ENCODE measurements around the gene FAM83B. TPM values are rescaled to one million over a fixed set of nuclear protein-coding genes. Genes with fewer than 3 reads are reported as not detected.
"Not testable (repeated sequence)": the region's sequence is repeated elsewhere in the genome, so short reads cannot be mapped to it uniquely, and the experiment has no call there.

FAM83B gene
- total RNA-seq, 1 donor from 2014 or later = not detected

GRCh38 chr6:54878718-54879117 lies 32.1 kb downstream of the FAM83B start:
- Mint-ChIP-seq H3K27ac (ENCODE audit: unreplicated experiment) (no peak overlapping the region), H3K4me3 (ENCODE audit: unreplicated experiment) (no peak overlapping the region), H3K9me3 (ENCODE audit: low read depth) (no peaks in the 10 kb centered on the region), H3K27me3 (ENCODE audit: low read depth) (peaks cover 5% of the 10 kb centered on the region), H3K4me1 (ENCODE audit: low read depth) (no peaks in the 10 kb centered on the region), H3K36me3 (ENCODE audit: low read depth) (no peaks in the 10 kb centered on the region)
- DNase-seq (ENCODE audit: low spot score) = no peak
- TF ChIP-seq CTCF (IDR thresholded peaks at IDR 0.05) = peak; percentile 12

DNA sequence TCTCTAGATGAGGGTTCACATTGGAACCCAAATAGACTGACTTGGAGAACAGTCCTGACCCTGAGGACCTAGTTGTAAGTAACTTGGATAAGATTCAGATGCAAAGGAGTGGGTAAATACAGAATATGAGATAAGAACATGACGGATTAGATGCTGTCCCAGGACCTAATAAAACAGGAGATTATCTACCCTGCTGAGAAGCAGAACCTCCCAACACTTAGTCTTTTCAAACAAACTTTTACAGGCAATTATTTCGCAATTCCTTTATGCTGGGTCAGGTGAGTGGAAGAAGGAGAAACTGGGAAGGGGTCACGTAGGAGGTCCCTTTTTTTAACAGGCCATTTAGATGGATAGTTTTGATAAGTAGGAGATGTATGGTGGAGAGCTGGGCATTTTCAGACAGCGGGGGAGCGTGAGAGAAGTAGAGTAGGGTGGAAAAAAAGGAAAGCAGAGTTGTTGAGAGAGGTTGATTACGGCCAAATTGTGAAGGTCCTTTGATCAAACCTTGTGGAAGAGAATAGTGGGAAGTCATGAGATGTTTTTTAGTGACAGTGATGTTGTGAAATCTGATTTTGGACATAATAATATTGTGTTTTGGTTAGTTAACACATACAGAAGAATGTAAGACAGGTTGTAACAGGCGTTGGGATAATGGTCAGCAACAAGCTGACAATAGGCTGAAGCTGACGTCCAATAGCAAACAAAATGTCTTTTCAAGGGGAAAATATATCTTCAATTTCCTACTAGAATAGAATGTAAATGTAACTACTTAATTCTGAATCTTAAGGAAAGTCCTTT lies 32.8 kb downstream of the FAM83B start:
- H3K4me3 Mint-ChIP-seq (ENCODE audit: unreplicated experiment) = no peak overlapping the region
- peaks cover 5% of the 10 kb centered on the region for H3K27me3 Mint-ChIP-seq (ENCODE audit: low read depth)
- no peak overlapping the region for H3K27ac Mint-ChIP-seq (ENCODE audit: unreplicated experiment)
- no peaks in the 10 kb centered on the region for H3K36me3 Mint-ChIP-seq (ENCODE audit: low read depth)
- DNase-seq (ENCODE audit: low spot score) = no peak
- no peak for TF ChIP-seq CTCF (IDR thresholded peaks at IDR 0.05)
- H3K4me1 Mint-ChIP-seq (ENCODE audit: low read depth) = no peaks in the 10 kb centered on the region
- H3K9me3 Mint-ChIP-seq (ENCODE audit: low read depth) = no peaks in the 10 kb centered on the region

DNA sequence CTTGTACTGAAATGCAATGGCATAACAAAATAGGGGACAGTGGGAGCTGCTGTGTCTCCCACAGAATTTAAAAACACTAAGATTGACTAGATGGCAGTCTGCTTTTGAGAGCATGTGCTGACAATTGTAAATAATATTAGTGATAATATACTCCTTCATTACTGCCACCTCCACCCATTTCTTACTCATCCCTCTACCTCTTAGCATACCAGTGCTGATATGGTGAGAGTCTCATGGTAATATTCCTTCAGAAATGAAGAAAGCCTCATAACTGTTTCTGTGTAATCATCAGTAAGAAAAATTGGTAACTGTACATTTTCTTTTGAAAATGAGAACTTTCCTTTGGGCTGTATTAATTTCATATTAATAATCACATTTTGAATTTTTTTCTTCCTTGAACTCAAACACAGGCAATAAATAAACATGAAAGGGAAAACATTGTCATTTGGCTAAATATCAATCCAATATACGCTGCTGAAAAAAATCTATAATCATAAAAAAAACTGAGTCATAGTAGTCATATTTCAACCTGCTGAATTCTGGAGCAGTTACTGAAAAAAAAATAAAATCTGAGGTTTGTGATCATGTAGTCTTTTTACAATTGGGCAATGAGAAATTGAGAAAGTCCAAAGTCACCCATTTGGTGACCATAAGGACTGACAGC lies 34.6 kb downstream of the FAM83B start:
- no peak overlapping the region for H3K27ac Mint-ChIP-seq (ENCODE audit: unreplicated experiment)
- no peak for DNase-seq (ENCODE audit: low spot score)
- H3K27me3 Mint-ChIP-seq (ENCODE audit: low read depth) = no peaks in the 10 kb centered on the region
- no peaks in the 10 kb centered on the region for H3K4me1 Mint-ChIP-seq (ENCODE audit: low read depth)
- H3K9me3 Mint-ChIP-seq (ENCODE audit: low read depth) = no peaks in the 10 kb centered on the region
- no peak overlapping the region for H3K4me3 Mint-ChIP-seq (ENCODE audit: unreplicated experiment)
- no peaks in the 10 kb centered on the region for H3K36me3 Mint-ChIP-seq (ENCODE audit: low read depth)
- no peak for TF ChIP-seq CTCF (IDR thresholded peaks at IDR 0.05)

- H3K9me3 Mint-ChIP-seq (ENCODE audit: low read depth); H3K4me1 Mint-ChIP-seq (ENCODE audit: low read depth); DNase-seq (ENCODE audit: low spot score); H3K27me3 Mint-ChIP-seq (ENCODE audit: low read depth); H3K27ac Mint-ChIP-seq (ENCODE audit: unreplicated experiment); H3K36me3 Mint-ChIP-seq (ENCODE audit: low read depth); H3K4me3 Mint-ChIP-seq (ENCODE audit: unreplicated experiment): not testable (repeated sequence)
These were observed 35.3 kb downstream of the FAM83B start for GRCh38 chr6:54881891-54882290.

GRCh38 chr6:54886932-54887584 lies 40.5 kb downstream of the FAM83B start:
- Mint-ChIP-seq H3K9me3 (ENCODE audit: low read depth) (no peaks in the 10 kb centered on the region), H3K36me3 (ENCODE audit: low read depth) (no peaks in the 10 kb centered on the region), H3K27me3 (ENCODE audit: low read depth) (peaks cover 6% of the 10 kb centered on the region), H3K27ac (ENCODE audit: unreplicated experiment) (no peak overlapping the region), H3K4me3 (ENCODE audit: unreplicated experiment) (no peak overlapping the region), H3K4me1 (ENCODE audit: low read depth) (no peaks in the 10 kb centered on the region)
- no peak for TF ChIP-seq CTCF (IDR thresholded peaks at IDR 0.05)
- DNase-seq (ENCODE audit: low spot score) = no peak
